ENCODE measurements around the gene SUN3.

DNA sequence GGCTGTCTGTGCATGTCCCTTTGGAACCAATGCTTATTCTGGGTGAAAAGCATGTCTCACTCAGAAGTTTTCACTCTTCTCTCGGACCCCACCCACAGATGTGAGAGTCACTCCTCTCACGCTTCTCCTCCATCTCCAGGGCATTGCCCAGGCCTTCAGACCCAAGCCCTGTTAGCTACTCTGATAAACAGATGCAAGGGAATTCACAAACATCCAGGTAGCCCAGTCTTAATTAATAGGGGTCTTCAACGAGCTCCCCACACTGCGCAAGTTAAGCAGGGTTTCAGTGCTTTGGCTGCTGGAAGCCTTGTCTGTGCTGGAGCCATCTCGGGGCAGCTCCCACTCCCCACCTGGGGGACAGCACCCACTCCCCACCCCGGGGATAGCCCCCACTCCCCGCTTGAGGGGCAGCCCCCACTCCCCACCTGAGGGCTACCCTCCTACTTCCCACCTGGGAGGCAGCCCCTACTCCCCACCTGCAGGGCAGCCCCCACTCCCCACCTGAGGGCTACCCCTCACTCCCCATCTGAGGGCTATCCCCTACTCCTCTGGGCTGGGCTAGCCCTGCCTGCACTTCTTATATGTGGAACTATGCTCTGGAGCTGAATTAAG is 89.4 kb downstream of the SUN3 start:
- no peak for TF ChIP-seq EZH2 (IDR thresholded peaks at IDR 0.05; ENCODE audit: insufficient read depth, poor library complexity, severe bottlenecking)
- TF ChIP-seq EZH2phosphoT487 (IDR thresholded peaks at IDR 0.05; ENCODE audit: insufficient read depth, low read depth) = no peak
